IPS-20b (cell line): ENCODE measurements around the gene PTPRK.

ENCODE experiments used
- H3K27ac ChIP-seq: one replicate; pipeline ENCODE4 v1.5.1; 2013; ENCODE audit warnings: low read length
- H3K27me3 ChIP-seq: 2 replicates; pipeline ENCODE4 v1.6.1; 2013; ENCODE audit warnings: mild to moderate bottlenecking, low read length, inconsistent platforms; ENCODE audit not compliant: insufficient read depth
- H3K36me3 ChIP-seq: 2 replicates; pipeline ENCODE4 v1.6.1; 2013; ENCODE audit warnings: low read depth, mild to moderate bottlenecking, inconsistent platforms, low read length, moderate library complexity; ENCODE audit not compliant: insufficient read depth
- H3K4me1 ChIP-seq: 2 replicates; pipeline ENCODE4 v1.6.1; 2013; ENCODE audit warnings: mild to moderate bottlenecking, control low read depth, inconsistent platforms, low read length, moderate library complexity; ENCODE audit not compliant: insufficient read depth
- H3K4me3 ChIP-seq: 2 replicates; pipeline ENCODE4 v1.5.1; 2013; ENCODE audit warnings: mild to moderate bottlenecking, low read length, inconsistent platforms
- H3K9ac ChIP-seq: 2 replicates; pipeline ENCODE4 v1.6.1; 2013; ENCODE audit warnings: low read depth, mild to moderate bottlenecking, inconsistent platforms, low read length, moderate library complexity
- H3K9me3 ChIP-seq: 2 replicates; pipeline ENCODE4 v1.6.1; 2013; ENCODE audit warnings: mild to moderate bottlenecking, low read depth, low read length, inconsistent platforms; ENCODE audit not compliant: insufficient read depth

The PTPRK gene

GRCh38 chr6:128515550-128516513, 4.6 kb downstream of the PTPRK start:
- Histone ChIP-seq H3K4me1 (peaks cover 5% of the 10 kb centered on the region; the same call in 1 of the 2 replicates), H3K27ac (no peak overlapping the region)

GRCh38 chr6:128513878-128514277, 6.5 kb downstream of the PTPRK start:
- H3K36me3 ChIP-seq: no peaks in the 10 kb centered on the region
- H3K9ac ChIP-seq: no peak overlapping the region
- peaks cover 13% of the 10 kb centered on the region; the same call in 1 of the 2 replicates for H3K27me3 ChIP-seq
- no peaks in the 10 kb centered on the region for H3K9me3 ChIP-seq
- H3K27ac ChIP-seq: no peak overlapping the region
- H3K4me1 ChIP-seq: peaks cover 5% of the 10 kb centered on the region; the same call in 1 of the 2 replicates
- H3K4me3 ChIP-seq: no peak overlapping the region

More at GRCh38 chr6:128515550-128516513, 4.6 kb downstream of the PTPRK start:
- Histone ChIP-seq H3K27me3 (peaks cover 13% of the 10 kb centered on the region; the same call in 1 of the 2 replicates), H3K4me3 (no peak overlapping the region), H3K9ac (no peak overlapping the region), H3K36me3 (no peaks in the 10 kb centered on the region), H3K9me3 (no peaks in the 10 kb centered on the region)

GRCh38 chr6:128512296-128512695, 8.1 kb downstream of the PTPRK start:
- no peak overlapping the region for H3K9ac ChIP-seq
- H3K27ac ChIP-seq: no peak overlapping the region
- no peaks in the 10 kb centered on the region for H3K36me3 ChIP-seq
- H3K4me1 ChIP-seq: peaks cover 6% of the 10 kb centered on the region; the same call in 1 of the 2 replicates
- H3K4me3 ChIP-seq: no peak overlapping the region
- H3K9me3 ChIP-seq: no peaks in the 10 kb centered on the region
- H3K27me3 ChIP-seq: peaks cover under 1% of the 10 kb centered on the region; the same call in 1 of the 2 replicates

GRCh38 chr6:128511506-128511905, 8.9 kb downstream of the PTPRK start:
- Histone ChIP-seq H3K9ac (0 out of 2 replicates have a peak overlapping the region, but pooled peaks have one; percentile 9), H3K27me3 (no peaks in the 10 kb centered on the region), H3K9me3 (no peaks in the 10 kb centered on the region), H3K4me3 (no peak overlapping the region), H3K27ac (no peak overlapping the region), H3K36me3 (no peaks in the 10 kb centered on the region), H3K4me1 (peaks cover 6% of the 10 kb centered on the region; the same call in 1 of the 2 replicates)

- Histone ChIP-seq H3K9ac (no peak overlapping the region), H3K4me1 (peaks cover 15% of the 10 kb centered on the region; the same call in 1 of the 2 replicates), H3K4me3 (no peak overlapping the region), H3K27me3 (no peaks in the 10 kb centered on the region), H3K36me3 (no peaks in the 10 kb centered on the region), H3K27ac (no peak overlapping the region), H3K9me3 (no peaks in the 10 kb centered on the region)
Observed at GRCh38 chr6:128509709-128510108, 10.7 kb downstream of the PTPRK start.

GRCh38 chr6:128508588-128509296, 11.7 kb downstream of the PTPRK start:
- Histone ChIP-seq H3K4me3 (no peak overlapping the region), H3K36me3 (no peaks in the 10 kb centered on the region), H3K9ac (no peak overlapping the region), H3K4me1 (peaks cover 15% of the 10 kb centered on the region; the same call in 1 of the 2 replicates), H3K9me3 (no peaks in the 10 kb centered on the region), H3K27ac (no peak overlapping the region), H3K27me3 (no peaks in the 10 kb centered on the region)

GRCh38 chr6:128507337-128508310, 12.8 kb downstream of the PTPRK start:
- no peaks in the 10 kb centered on the region for H3K36me3 ChIP-seq
- peak overlapping the region; percentile 38; the same call in 1 of the 2 replicates for H3K4me3 ChIP-seq
- no peak overlapping the region for H3K9ac ChIP-seq
- H3K4me1 ChIP-seq: peaks cover 15% of the 10 kb centered on the region; the same call in 1 of the 2 replicates
- no peak overlapping the region for H3K27ac ChIP-seq
- H3K9me3 ChIP-seq: no peaks in the 10 kb centered on the region
- no peaks in the 10 kb centered on the region for H3K27me3 ChIP-seq

GRCh38 chr6:128505603-128506002, 14.8 kb downstream of the PTPRK start:
- no peaks in the 10 kb centered on the region for H3K27me3 ChIP-seq

GRCh38 chr6:128504003-128504654, 16.3 kb downstream of the PTPRK start:
- H3K27ac ChIP-seq: no peak overlapping the region
- peaks cover 24% of the 10 kb centered on the region for H3K4me1 ChIP-seq
- no peaks in the 10 kb centered on the region for H3K27me3 ChIP-seq
- H3K4me3 ChIP-seq: no peak overlapping the region
- H3K9me3 ChIP-seq: no peaks in the 10 kb centered on the region
- H3K9ac ChIP-seq: no peak overlapping the region
- H3K36me3 ChIP-seq: no peaks in the 10 kb centered on the region

More at GRCh38 chr6:128505603-128506002, 14.8 kb downstream of the PTPRK start:
- H3K4me1 ChIP-seq: peaks cover 15% of the 10 kb centered on the region; the same call in 1 of the 2 replicates
- no peak overlapping the region for H3K27ac ChIP-seq
- no peak overlapping the region for H3K4me3 ChIP-seq
- no peaks in the 10 kb centered on the region for H3K36me3 ChIP-seq
- no peak overlapping the region for H3K9ac ChIP-seq
- no peaks in the 10 kb centered on the region for H3K9me3 ChIP-seq

- Histone ChIP-seq H3K36me3 (no peaks in the 10 kb centered on the region), H3K9me3 (no peaks in the 10 kb centered on the region), H3K9ac (no peak overlapping the region), H3K4me3 (no peak overlapping the region), H3K27me3 (peaks cover 6% of the 10 kb centered on the region; the same call in 1 of the 2 replicates), H3K27ac (no peak overlapping the region), H3K4me1 (peaks cover 27% of the 10 kb centered on the region)
Observed at GRCh38 chr6:128500749-128501600, 19.4 kb downstream of the PTPRK start.
